ENCODE data around the gene IGSF21.
A peak's percentile ranks its signal among the peaks of the same experiment; 100 is the strongest.

Gene IGSF21

GRCh38 chr1:18419113-18419844, 311.7 kb downstream of the IGSF21 start:
- peaks cover 32% of the 10 kb centered on the region for H3K4me1 ChIP-seq
- H3K27me3 ChIP-seq (ENCODE audit: low read depth) = no peaks in the 10 kb centered on the region
- H3K36me3 ChIP-seq (replicated peaks) = no peaks in the 10 kb centered on the region
- peak; percentile 39 to 88 for DNase-seq (ENCODE audit: low spot score in 2 of 2)
- in situ Hi-C loops (cut with MboI; ENCODE audit: low sequenced_read_pairs) = no loop called here
- 0 out of 2 replicates have a peak, but pooled peaks cover 4% of the 10 kb centered on the region for H3K9me3 ChIP-seq
- H3K4me3 ChIP-seq = no peak overlapping the region

- H3K9me3 ChIP-seq = 0 out of 2 replicates have a peak, but pooled peaks cover 4% of the 10 kb centered on the region
- no peak for DNase-seq (ENCODE audit: low spot score in 2 of 2)
- in situ Hi-C loops (cut with MboI; ENCODE audit: low sequenced_read_pairs) = no loop called here
Observed at GRCh38 chr1:18419845-18420184, 312.2 kb downstream of the IGSF21 start.

GRCh38 chr1:18422076-18422777, 314.6 kb downstream of the IGSF21 start:
- no peaks in the 10 kb centered on the region for H3K27me3 ChIP-seq (ENCODE audit: low read depth)
- in situ Hi-C loops (cut with MboI; ENCODE audit: low sequenced_read_pairs) = no loop called here
- no peak for DNase-seq (ENCODE audit: low spot score in 2 of 2)
- no peaks in the 10 kb centered on the region for H3K36me3 ChIP-seq (replicated peaks)
- H3K9me3 ChIP-seq = no peaks in the 10 kb centered on the region
- no peak overlapping the region for H3K4me3 ChIP-seq
- peaks cover 23% of the 10 kb centered on the region for H3K4me1 ChIP-seq

More at GRCh38 chr1:18419845-18420184, 312.2 kb downstream of the IGSF21 start:
- H3K36me3 ChIP-seq (replicated peaks) = no peaks in the 10 kb centered on the region
- peaks cover 32% of the 10 kb centered on the region for H3K4me1 ChIP-seq
- H3K27me3 ChIP-seq (ENCODE audit: low read depth) = no peaks in the 10 kb centered on the region
- H3K4me3 ChIP-seq = no peak overlapping the region

- Histone ChIP-seq H3K36me3 (replicated peaks) (no peaks in the 10 kb centered on the region), H3K27me3 (ENCODE audit: low read depth) (no peaks in the 10 kb centered on the region), H3K9me3 (0 out of 2 replicates have a peak, but pooled peaks cover 4% of the 10 kb centered on the region), H3K4me1 (peaks cover 20% of the 10 kb centered on the region), H3K4me3 (no peak overlapping the region)
- no peak for DNase-seq (ENCODE audit: low spot score in 2 of 2)
- in situ Hi-C loops (cut with MboI; ENCODE audit: low sequenced_read_pairs) = no loop called here
Observed at GRCh38 chr1:18422954-18423353, 315.4 kb downstream of the IGSF21 start.

GRCh38 chr1:18426580-18426979, 319.0 kb downstream of the IGSF21 start:
- DNase-seq (ENCODE audit: low spot score in 2 of 2) = no peak
- Histone ChIP-seq H3K4me3 (no peak overlapping the region), H3K36me3 (replicated peaks) (no peaks in the 10 kb centered on the region), H3K4me1 (no peaks in the 10 kb centered on the region), H3K9me3 (0 out of 2 replicates have a peak, but pooled peaks cover 4% of the 10 kb centered on the region), H3K27me3 (ENCODE audit: low read depth) (no peaks in the 10 kb centered on the region)
- in situ Hi-C loops (cut with MboI; ENCODE audit: low sequenced_read_pairs) = no loop called here

Data from HAP-1 (cell line).